Urothelium cell line (cell line): ENCODE data around the gene LRP6.
"Not testable (repeated sequence)": the region's sequence is repeated elsewhere in the genome, so short reads cannot be mapped to it uniquely, and the experiment has no call there.

Experiments used
- DNase-seq: peaks from one replicate; pipeline ENCODE4 v3.0.0; 2011; ENCODE audit warnings: low spot score, mixed read lengths
- FAIRE-seq: peaks from 2 replicates; lab custom pipeline; 2011; peaks lifted over from hg19 to GRCh38; lab: Jason Lieb, UNC

The LRP6 gene

GRCh38 chr12:12266389-12266872 is 413 bp downstream of the LRP6 start:
- FAIRE-seq (no peak), DNase-seq (peak; percentile 35)

- FAIRE-seq = no peak
Measured at GRCh38 chr12:12265571-12266388, 1.1 kb downstream of the LRP6 start.

GRCh38 chr12:12265035-12265434 is 1.8 kb downstream of the LRP6 start:
- no peak for FAIRE-seq
- no peak for DNase-seq

More at GRCh38 chr12:12265571-12266388, 1.1 kb downstream of the LRP6 start:
- no peak for DNase-seq

GRCh38 chr12:12263909-12264308 is 2.9 kb downstream of the LRP6 start:
- FAIRE-seq = no peak

GRCh38 chr12:12256291-12256757 is 10.5 kb downstream of the LRP6 start:
- FAIRE-seq = not testable (repeated sequence)

More at GRCh38 chr12:12263909-12264308, 2.9 kb downstream of the LRP6 start:
- DNase-seq = no peak

GRCh38 chr12:12254553-12254952 is 12.3 kb downstream of the LRP6 start:
- no peak for DNase-seq
- FAIRE-seq = no peak

More at GRCh38 chr12:12256291-12256757, 10.5 kb downstream of the LRP6 start:
- DNase-seq = not testable (repeated sequence)

- DNase-seq (no peak), FAIRE-seq (no peak)
Measured at GRCh38 chr12:12249216-12250050, 17.4 kb downstream of the LRP6 start.

- no peak for DNase-seq
- FAIRE-seq = no peak
Measured at GRCh38 chr12:12247584-12247983, 19.3 kb downstream of the LRP6 start.

GRCh38 chr12:12244341-12244740 is 22.5 kb downstream of the LRP6 start:
- no peak for FAIRE-seq
- DNase-seq = no peak

GRCh38 chr12:12240662-12241340 is 26.0 kb downstream of the LRP6 start:
- FAIRE-seq (no peak), DNase-seq (no peak)

GRCh38 chr12:12239127-12239526 is 27.7 kb downstream of the LRP6 start:
- no peak for FAIRE-seq

GRCh38 chr12:12238605-12239004 is 28.2 kb downstream of the LRP6 start:
- FAIRE-seq = no peak
- no peak for DNase-seq

More at GRCh38 chr12:12239127-12239526, 27.7 kb downstream of the LRP6 start:
- no peak for DNase-seq

- FAIRE-seq (no peak), DNase-seq (no peak)
Measured at GRCh38 chr12:12236896-12237295, 29.9 kb downstream of the LRP6 start.

GRCh38 chr12:12230275-12230674 is 36.6 kb downstream of the LRP6 start:
- DNase-seq = no peak
- FAIRE-seq = no peak

- FAIRE-seq (no peak), DNase-seq (no peak)
Measured at GRCh38 chr12:12229556-12230092, 37.2 kb downstream of the LRP6 start.

GRCh38 chr12:12228402-12228801 is 38.4 kb downstream of the LRP6 start:
- peak; percentile 75 for FAIRE-seq
- no peak for DNase-seq

GRCh38 chr12:12226187-12226586 is 40.7 kb downstream of the LRP6 start:
- DNase-seq (no peak), FAIRE-seq (no peak)

- DNase-seq = no peak
- FAIRE-seq = no peak
Measured at GRCh38 chr12:12224240-12224940, 42.5 kb downstream of the LRP6 start.

GRCh38 chr12:12221560-12221959 is 45.3 kb downstream of the LRP6 start:
- FAIRE-seq (no peak), DNase-seq (no peak)

GRCh38 chr12:12219664-12220063 is 47.2 kb downstream of the LRP6 start:
- no peak for DNase-seq
- FAIRE-seq = no peak
